H1 (cell line): ENCODE results near the gene RBM18. TPM values are rescaled to one million over a fixed set of nuclear protein-coding genes. Genes with fewer than 3 reads are reported as not detected.

Experiments
- CTCF ChIA-PET: fragments of 300-600 bp; sonication (Branson Sonifier 250); formaldehyde crosslinking; loops from one replicate; lab custom pipeline; 2021; ENCODE audit not compliant: partially characterized antibody; lab: Charles Lee
- POLR2A ChIA-PET: fragments of 300-600 bp; sonication (Branson Sonifier 250); formaldehyde crosslinking; loops from one replicate; lab custom pipeline; 2021; ENCODE audit warnings: inconsistent platforms; ENCODE audit not compliant: partially characterized antibody; lab: Charles Lee
- DNase-seq, 2 experiments: peaks; one replicate each; pipeline versions ENCODE4 v3.0.0 to v3.0.0-alpha.2; 2010 to 2022; ENCODE audit warnings: low spot score in 2 of 2, low read depth in 1 of 2, mixed read lengths in 1 of 2
- FAIRE-seq: peaks from 2 replicates; lab custom pipeline; 2011; peaks lifted over from hg19 to GRCh38; lab: Jason Lieb, UNC
- H2AFZ ChIP-seq: 2 replicates; pipeline ENCODE4 v1.8.1; 2012; ENCODE audit warnings: low read length, inconsistent platforms
- H2AK5ac ChIP-seq: 2 replicates; pipeline ENCODE4 v1.6.1; 2013; ENCODE audit warnings: low read depth, low read length
- H2BK120ac ChIP-seq: replicated peaks from 2 replicates; pipeline ENCODE3; 2013; ENCODE audit warnings: low read depth, low read length, inconsistent platforms
- H2BK12ac ChIP-seq: 2 replicates; pipeline ENCODE4 v1.6.1; 2013; ENCODE audit warnings: low read depth, low read length
- H2BK15ac ChIP-seq: 2 replicates; pipeline ENCODE4 v1.6.1; 2013; ENCODE audit warnings: low read length
- H2BK20ac ChIP-seq: 2 replicates; pipeline ENCODE4 v1.6.1; 2013; ENCODE audit warnings: low read length
- H2BK5ac ChIP-seq: 2 replicates; pipeline ENCODE4 v1.6.1; 2013; ENCODE audit warnings: low read depth, low read length
- H3K14ac ChIP-seq: 2 replicates; pipeline ENCODE4 v1.6.1; 2013; ENCODE audit warnings: inconsistent platforms; ENCODE audit not compliant: insufficient read length
- H3K18ac ChIP-seq: 2 replicates; pipeline ENCODE4 v1.6.1; 2013; ENCODE audit warnings: low read length; ENCODE audit errors: extremely low read depth
- H3K23ac ChIP-seq: 2 replicates; pipeline ENCODE4 v1.6.1; 2013; ENCODE audit warnings: inconsistent platforms; ENCODE audit not compliant: insufficient read length
- H3K23me2 ChIP-seq: 2 replicates; pipeline ENCODE4 v1.6.1; 2013; ENCODE audit warnings: low read depth, low read length
- H3K27ac ChIP-seq: 2 replicates; pipeline ENCODE4 v1.6.1; 2011; ENCODE audit warnings: low read depth, low read length, inconsistent platforms
- H3K27me3 ChIP-seq, 4 experiments: replicated peaks in 1 of 4; 1 replicate in 1 of 4; 2 replicates in 3 of 4; pipeline versions ENCODE4 v1.6.1 to v1.8.1; 2011 to 2013; ENCODE audit warnings: low read length in 3 of 4, mild to moderate bottlenecking in 3 of 4, inconsistent platforms in 2 of 4, mixed read lengths in 2 of 4, moderate library complexity in 1 of 4; ENCODE audit not compliant: control insufficient read depth in 3 of 4, insufficient read depth in 3 of 4; ENCODE audit errors: extremely low read depth in 1 of 4
- H3K36me3 ChIP-seq, 4 experiments: 2 replicates each; pipeline versions ENCODE4 v1.6.1 to v1.8.1; 2011 to 2013; ENCODE audit warnings: mild to moderate bottlenecking in 4 of 4, low read length in 3 of 4, moderate library complexity in 2 of 4, control low read depth in 1 of 4, inconsistent platforms in 1 of 4; ENCODE audit not compliant: insufficient read depth in 4 of 4, control insufficient read depth in 2 of 4
- H3K4ac ChIP-seq: replicated peaks from 2 replicates; pipeline ENCODE3; 2013; ENCODE audit warnings: low read length, low read depth, mixed read lengths, inconsistent platforms; ENCODE audit not compliant: insufficient read length
- H3K4me1 ChIP-seq, 4 experiments: replicated peaks in 1 of 4; 1 replicate in 1 of 4; 2 replicates in 3 of 4; pipeline versions ENCODE4 v1.6.1 to v1.8.1; 2011 to 2013; ENCODE audit warnings: low read length in 3 of 4, inconsistent platforms in 2 of 4, mixed read lengths in 1 of 4; ENCODE audit not compliant: insufficient read depth in 4 of 4, control insufficient read depth in 3 of 4
- H3K4me2 ChIP-seq, 2 experiments: 2 replicates each; pipeline versions ENCODE4 v1.6.1 to v1.8.1; 2011 to 2013; ENCODE audit warnings: low read depth in 2 of 2, low read length in 2 of 2, control low read depth in 1 of 2, inconsistent platforms in 1 of 2, mild to moderate bottlenecking in 1 of 2; ENCODE audit not compliant: insufficient read depth in 1 of 2
- H3K4me3 ChIP-seq, 4 experiments: fragments of 200-600, 300-600 bp in 1 of 4; sonication (generic), shearing (Covaris generic), sonication (Bioruptor Twin) in 1 of 4; 2 replicates each; pipeline versions ENCODE4 v1.5.1 to v1.8.1; 2011 to 2016; ENCODE audit warnings: low read length in 4 of 4, low read depth in 3 of 4, control low read depth in 2 of 4, inconsistent platforms in 2 of 4, mild to moderate bottlenecking in 2 of 4, mixed read lengths in 1 of 4, moderate library complexity in 1 of 4; ENCODE audit not compliant: insufficient read depth in 2 of 4; ENCODE audit errors: extremely low read depth in 1 of 4
- H3K56ac ChIP-seq: replicated peaks from 2 replicates; pipeline ENCODE3; 2013; ENCODE audit warnings: low read depth, mild to moderate bottlenecking, mixed read lengths, low read length, inconsistent platforms; ENCODE audit not compliant: insufficient read length
- H3K79me1 ChIP-seq: 2 replicates; pipeline ENCODE4 v1.6.1; 2013; ENCODE audit warnings: low read depth, low read length, control low read depth
- H3K79me2 ChIP-seq, 2 experiments: 2 replicates each; pipeline versions ENCODE4 v1.6.1 to v1.8.1; 2012 to 2013; ENCODE audit warnings: low read length in 2 of 2, mild to moderate bottlenecking in 2 of 2, inconsistent platforms in 1 of 2; ENCODE audit not compliant: insufficient read depth in 2 of 2, control insufficient read depth in 1 of 2
- H3K9ac ChIP-seq, 4 experiments: replicated peaks in 1 of 4; 1 replicate in 1 of 4; 2 replicates in 3 of 4; pipeline versions ENCODE4 v1.6.1 to v1.8.1; 2011 to 2013; ENCODE audit warnings: low read depth in 3 of 4, low read length in 3 of 4, control low read depth in 2 of 4, mild to moderate bottlenecking in 2 of 4, moderate library complexity in 2 of 4, inconsistent platforms in 1 of 4; ENCODE audit errors: extremely low read depth in 1 of 4
- H3K9me3 ChIP-seq, 2 experiments: 2 replicates each; pipeline versions ENCODE4 v1.6.1 to v1.8.1; 2012 to 2013; ENCODE audit warnings: mild to moderate bottlenecking in 2 of 2, moderate library complexity in 2 of 2, control low read depth in 1 of 2, inconsistent platforms in 1 of 2, low read depth in 1 of 2, low read length in 1 of 2, mixed read lengths in 1 of 2; ENCODE audit not compliant: insufficient read depth in 2 of 2
- H4K20me1 ChIP-seq, 2 experiments: replicated peaks in 1 of 2; 2 replicates each; pipeline versions ENCODE3 to v1.8.1; 2011 to 2013; ENCODE audit warnings: inconsistent platforms in 2 of 2, low read length in 2 of 2, mild to moderate bottlenecking in 1 of 2; ENCODE audit not compliant: insufficient read depth in 2 of 2, control insufficient read depth in 1 of 2
- H4K5ac ChIP-seq: 2 replicates; pipeline ENCODE4 v1.6.1; 2013; ENCODE audit warnings: low read length, low read depth, mixed read lengths, inconsistent platforms; ENCODE audit not compliant: insufficient read length
- H4K8ac ChIP-seq: 2 replicates; pipeline ENCODE4 v1.8.0; 2013; ENCODE audit warnings: mild to moderate bottlenecking, moderate library complexity, low read length, inconsistent platforms; ENCODE audit not compliant: insufficient read depth; ENCODE audit errors: extremely low read depth
- H4K91ac ChIP-seq: replicated peaks from 2 replicates; pipeline ENCODE3; 2013; ENCODE audit warnings: low read length, mixed read lengths, inconsistent platforms; ENCODE audit not compliant: insufficient read length
- ASH2L ChIP-seq: fragments of 200-600, 300-600 bp; sonication (generic); IDR thresholded peaks from one replicate; pipeline ENCODE4 v1.7.1; 2017; ENCODE audit warnings: low read length
- KDM5A ChIP-seq: fragments of 200-600 bp; IDR thresholded peaks from 2 replicates; pipeline ENCODE4 v1.7.1; 2012; ENCODE audit warnings: mild to moderate bottlenecking, low read length, inconsistent platforms, mixed read lengths
- MAFK ChIP-seq: IDR thresholded peaks from 2 replicates; pipeline ENCODE4 v1.6.1; 2012; ENCODE audit warnings: low read depth, mild to moderate bottlenecking, improper control_type of control experiment, low read length
- MAX ChIP-seq: IDR thresholded peaks from 2 replicates; pipeline ENCODE4 v1.6.1; 2012; ENCODE audit warnings: inconsistent platforms
- NANOG ChIP-seq: IDR thresholded peaks from 2 replicates; pipeline ENCODE4 v1.6.1; 2011; ENCODE audit warnings: low read length, low read depth, mild to moderate bottlenecking, inconsistent platforms; ENCODE audit not compliant: insufficient read depth, poor library complexity, severe bottlenecking
- RXRA ChIP-seq: IDR thresholded peaks from 2 replicates; pipeline ENCODE4 v1.6.1; 2011; ENCODE audit warnings: low read depth, mild to moderate bottlenecking, low read length, moderate library complexity; ENCODE audit not compliant: insufficient read depth
- SRF ChIP-seq: IDR thresholded peaks from 2 replicates; pipeline ENCODE4 v1.6.1; 2011; ENCODE audit warnings: mild to moderate bottlenecking, low read depth, low read length, moderate library complexity
- SUZ12 ChIP-seq: fragments of 200-600 bp; sonication (generic); IDR thresholded peaks from 2 replicates; pipeline ENCODE4 v1.6.1; 2012; ENCODE audit warnings: mild to moderate bottlenecking, inconsistent platforms, low read length, moderate library complexity, mixed read lengths
- TBP ChIP-seq: IDR thresholded peaks from 2 replicates; pipeline ENCODE4 v1.6.1; 2011; ENCODE audit warnings: low read depth, low read length, improper control_type of control experiment
- WGBS, 2 experiments: shearing (Covaris generic) in 1 of 2; methylation state at CpG; one replicate each; pipeline versions ENCODE4 v1.1.6 to v1.1.7; 2013 to 2015; ENCODE audit warnings: low lambda C conversion rate in 2 of 2, mixed read lengths in 2 of 2, inconsistent platforms in 1 of 2, low coverage in 1 of 2, missing lambda C conversion rate in 1 of 2; ENCODE audit not compliant: insufficient replicate concordance in 2 of 2, insufficient coverage in 1 of 2, insufficient read length in 1 of 2; ENCODE audit errors: extremely low coverage in 1 of 2, missing lambda C conversion rate in 1 of 2; 5-methylcytosine and 5-hydroxymethylcytosine counted together
- polyA plus RNA-seq, 7 experiments: library from polyadenylated mRNA; depleted of rRNA in 3 of 7; stranded (reverse) in 5 of 7; unstranded in 2 of 7; fragments of >200 nt in 5 of 7; fragments of 200-250 nt in 2 of 7; gene quantifications; 1 replicate in 5 of 7; 2 replicates in 1 of 7; 4 replicates in 1 of 7; pipeline versions ENCODE4 v1.2.1 to v1.2.3, GENCODE V29; 2011 to 2013; ENCODE audit warnings: missing spikeins in 2 of 7, mixed read lengths in 2 of 7
- total RNA-seq: library from RNA; stranded (reverse); fragmentation: NEBNext Ultra II Directional; extraction: Animal tissue kit (Norgen Biotek cat#: 25700); gene quantifications from 2 replicates; pipeline ENCODE4 v1.2.1, GENCODE V29; 2021

The RBM18 gene
- total and polyA plus RNA-seq, 2 of the 8 experiments (the other 6 are each of a cell fraction or from before 2014, with no cell fraction given) = 5.9 to 14.3 TPM

GRCh38 chr9:122204491-122204890, 60.1 kb downstream of the RBM18 start:
- no peaks in the 10 kb centered on the region for H3K9me3 ChIP-seq
- 97% methylated on average over 9 of the region's 12 CpGs; no CpG with 5 or more reads in 1 of the 2 experiments for WGBS, 2 experiments
- H2AK5ac ChIP-seq = no peak overlapping the region
- no peaks in the 10 kb centered on the region for H3K36me3 ChIP-seq
- H4K20me1 ChIP-seq = no peaks in the 10 kb centered on the region
- peak overlapping the region; percentile 73; the same call in 1 of the 2 replicates for H4K8ac ChIP-seq
- H3K27me3 ChIP-seq = no peaks in the 10 kb centered on the region; a peak in 1 of 7 replicates
- H2BK20ac ChIP-seq = no peak overlapping the region
- H3K56ac ChIP-seq = no peak overlapping the region
- no peaks in the 10 kb centered on the region for H3K23me2 ChIP-seq
- no peak overlapping the region for H3K14ac ChIP-seq
- H3K23ac ChIP-seq = no peak overlapping the region
- H3K18ac ChIP-seq = 0 out of 2 replicates have a peak overlapping the region, but pooled peaks have one; percentile 53
- no peak overlapping the region for H3K9ac ChIP-seq
- H3K4me3 ChIP-seq = no peak overlapping the region
- H3K27ac ChIP-seq = no peak overlapping the region
- ChIA-PET POLR2A (interaction anchor here (1.7 kb wide), 1 partner anchor 12 kb away, joined by 3 read pairs; no protein-coding TSS in a partner anchor), CTCF (interaction anchor here (1.0 to 1.9 kb wide), 7 partner anchors 11 to 146 kb away, joined by 3 to 5 read pairs (median 4); partner anchors contain the start of genes MORN5 and NDUFA8)
- FAIRE-seq (no peak), DNase-seq (no peak)
- H2BK15ac ChIP-seq = no peak overlapping the region; the same call in 1 of the 2 replicates
- H3K4ac ChIP-seq = no peak overlapping the region
- H2AFZ ChIP-seq = no peak overlapping the region
- H2BK12ac ChIP-seq = 0 out of 2 replicates have a peak overlapping the region, but pooled peaks have one; percentile 35
- no peak overlapping the region; a peak in 1 of 4 replicates for H3K4me2 ChIP-seq
- no peak overlapping the region for H2BK5ac ChIP-seq
- no peak overlapping the region for H2BK120ac ChIP-seq
- H3K79me2 ChIP-seq = no peaks in the 10 kb centered on the region
- peaks cover 0 to 11% (median 6%) of the 10 kb centered on the region in 4 experiments; a peak in 6 of 7 replicates for H3K4me1 ChIP-seq
- H4K91ac ChIP-seq = no peak overlapping the region
- no peak overlapping the region for H4K5ac ChIP-seq
- no peaks in the 10 kb centered on the region for H3K79me1 ChIP-seq
- TF ChIP-seq SRF (no peak), MAFK (no peak), MAX (no peak), KDM5A (no peak), NANOG (no peak), RXRA (no peak), TBP (no peak), SUZ12 (no peak), ASH2L (no peak)
